Type B pancreatic cell (in vitro differentiated cells): ENCODE measurements around the gene CILP2. TPM values are rescaled to one million over a fixed set of nuclear protein-coding genes. Genes with fewer than 3 reads are reported as not detected.

Experiments used
- DNase-seq: peaks from one replicate; pipeline ENCODE4 v3.0.0; 2021; ENCODE audit warnings: mixed read lengths; ENCODE audit not compliant: unreplicated experiment; ENCODE audit errors: extremely low spot score
- H3K27ac Mint-ChIP-seq: 2 replicates; pipeline ENCODE4 v1.8.0; 2021; ENCODE audit warnings: mild to moderate bottlenecking, mixed read lengths
- H3K27me3 Mint-ChIP-seq: 2 replicates; pipeline ENCODE4 v1.8.0; 2021; ENCODE audit warnings: mixed read lengths
- H3K36me3 Mint-ChIP-seq: 2 replicates; pipeline ENCODE4 v1.8.0; 2021; ENCODE audit warnings: mixed read lengths
- H3K4me1 Mint-ChIP-seq: one replicate; pipeline ENCODE4 v1.8.0; 2021; ENCODE audit warnings: mixed read lengths; ENCODE audit not compliant: unreplicated experiment
- H3K4me3 Mint-ChIP-seq: 2 replicates; pipeline ENCODE4 v1.8.0; 2021; ENCODE audit warnings: mild to moderate bottlenecking, mixed read lengths
- H3K9me3 Mint-ChIP-seq: 2 replicates; pipeline ENCODE4 v1.8.0; 2021; ENCODE audit warnings: mixed read lengths
- total RNA-seq: library from RNA; stranded (reverse); gene quantifications from 2 replicates; pipeline ENCODE4 v1.2.1, GENCODE V29; 2021; ENCODE audit warnings: low replicate concordance
- TF ChIP-seq, protein P1 (sequence below): fragments of 200-600 bp; sonication (generic); conservative IDR thresholded peaks from 2 replicates; pipeline ENCODE4 v1.5.0; 2021; ENCODE audit warnings: antibody characterized with exemption, mild to moderate bottlenecking

The CILP2 gene
- total RNA-seq, 1 donor from 2014 or later, result 3.2 TPM

DNA sequence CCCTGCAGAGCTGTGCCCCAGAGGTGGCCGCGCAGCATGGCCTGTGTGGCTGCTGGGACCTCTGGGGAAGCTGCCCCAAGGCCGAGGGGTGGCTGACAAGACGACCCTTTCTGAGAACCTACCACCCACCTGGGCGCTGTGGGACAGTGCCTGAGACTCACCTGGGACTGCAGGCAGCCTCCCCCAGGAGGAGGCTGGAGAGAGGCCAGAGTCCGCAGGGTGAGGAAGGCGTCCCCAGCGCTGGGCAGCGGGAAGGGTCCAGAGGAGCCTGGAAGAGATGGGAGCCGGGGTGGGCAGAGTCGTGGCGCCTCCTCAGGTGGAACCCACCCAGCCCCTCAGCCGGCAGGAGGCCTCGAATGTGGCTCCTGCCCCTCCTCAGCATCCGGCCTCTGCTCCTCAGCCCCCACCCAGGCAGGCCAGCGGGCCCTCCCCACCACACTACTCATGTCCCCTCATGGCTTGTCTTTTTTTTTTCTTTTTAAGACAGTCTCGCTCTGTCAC, 25.3 kb downstream of the CILP2 start:
- DNase-seq, result no peak
- Mint-ChIP-seq H3K9me3 (no peaks in the 10 kb centered on the region), H3K27ac (no peak overlapping the region), H3K36me3 (peaks cover 5% of the 10 kb centered on the region), H3K4me3 (no peak overlapping the region), H3K4me1 (no peaks in the 10 kb centered on the region), H3K27me3 (no peaks in the 10 kb centered on the region)
- TF ChIP-seq, protein P1, sequence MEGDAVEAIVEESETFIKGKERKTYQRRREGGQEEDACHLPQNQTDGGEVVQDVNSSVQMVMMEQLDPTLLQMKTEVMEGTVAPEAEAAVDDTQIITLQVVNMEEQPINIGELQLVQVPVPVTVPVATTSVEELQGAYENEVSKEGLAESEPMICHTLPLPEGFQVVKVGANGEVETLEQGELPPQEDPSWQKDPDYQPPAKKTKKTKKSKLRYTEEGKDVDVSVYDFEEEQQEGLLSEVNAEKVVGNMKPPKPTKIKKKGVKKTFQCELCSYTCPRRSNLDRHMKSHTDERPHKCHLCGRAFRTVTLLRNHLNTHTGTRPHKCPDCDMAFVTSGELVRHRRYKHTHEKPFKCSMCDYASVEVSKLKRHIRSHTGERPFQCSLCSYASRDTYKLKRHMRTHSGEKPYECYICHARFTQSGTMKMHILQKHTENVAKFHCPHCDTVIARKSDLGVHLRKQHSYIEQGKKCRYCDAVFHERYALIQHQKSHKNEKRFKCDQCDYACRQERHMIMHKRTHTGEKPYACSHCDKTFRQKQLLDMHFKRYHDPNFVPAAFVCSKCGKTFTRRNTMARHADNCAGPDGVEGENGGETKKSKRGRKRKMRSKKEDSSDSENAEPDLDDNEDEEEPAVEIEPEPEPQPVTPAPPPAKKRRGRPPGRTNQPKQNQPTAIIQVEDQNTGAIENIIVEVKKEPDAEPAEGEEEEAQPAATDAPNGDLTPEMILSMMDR, result no peak

DNA sequence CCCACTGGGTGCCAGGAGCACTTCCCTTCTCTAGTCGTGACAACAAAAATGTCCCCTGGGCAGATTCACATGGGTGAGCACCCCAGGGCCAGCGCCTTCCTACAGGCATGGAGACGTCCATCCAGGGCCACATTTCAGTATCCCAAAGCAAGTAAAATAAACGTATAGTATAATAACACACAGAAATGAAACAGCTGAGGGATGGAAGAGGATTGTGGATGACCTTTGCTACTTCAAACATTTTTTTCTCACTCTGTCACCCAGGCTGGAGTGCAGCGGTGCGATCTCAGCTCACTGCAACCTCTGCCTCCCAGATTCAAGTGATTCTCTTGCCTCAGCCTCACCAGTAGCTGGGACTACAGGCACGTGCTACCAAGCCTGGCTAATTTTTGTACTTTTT, 28.2 kb downstream of the CILP2 start:
- no peak for DNase-seq
- H3K4me3 Mint-ChIP-seq, result no peak overlapping the region
- no peaks in the 10 kb centered on the region for H3K9me3 Mint-ChIP-seq
- H3K27ac Mint-ChIP-seq, result no peak overlapping the region
- no peaks in the 10 kb centered on the region for H3K4me1 Mint-ChIP-seq
- TF ChIP-seq, protein P1, result no peak
- peaks cover 14% of the 10 kb centered on the region for H3K36me3 Mint-ChIP-seq
- H3K27me3 Mint-ChIP-seq, result no peaks in the 10 kb centered on the region

DNA sequence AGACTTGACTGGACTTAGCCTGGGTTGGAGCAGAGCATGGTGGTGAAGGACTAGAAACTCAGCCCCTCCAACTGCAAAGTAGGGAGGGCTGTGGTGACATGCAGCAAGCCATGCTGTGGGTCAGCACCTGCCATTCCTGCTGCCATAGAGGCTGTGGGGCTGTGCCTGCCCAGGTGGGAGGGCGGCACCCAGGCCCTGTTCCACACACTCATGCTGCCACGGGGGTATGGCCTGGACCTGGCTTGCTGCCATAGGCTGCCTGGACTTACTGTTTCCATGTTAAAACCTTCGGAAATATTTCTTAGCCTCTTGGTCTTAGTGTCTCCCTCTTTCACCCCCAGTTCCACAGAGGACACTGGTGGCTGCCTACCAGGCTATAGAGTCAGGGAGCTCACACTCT, 29.3 kb downstream of the CILP2 start:
- H3K27ac Mint-ChIP-seq, result no peak overlapping the region
- no peaks in the 10 kb centered on the region for H3K9me3 Mint-ChIP-seq
- H3K36me3 Mint-ChIP-seq, result peaks cover 14% of the 10 kb centered on the region
- H3K4me1 Mint-ChIP-seq, result no peaks in the 10 kb centered on the region
- TF ChIP-seq, protein P1, result no peak
- no peaks in the 10 kb centered on the region for H3K27me3 Mint-ChIP-seq
- no peak for DNase-seq
- H3K4me3 Mint-ChIP-seq, result no peak overlapping the region

DNA sequence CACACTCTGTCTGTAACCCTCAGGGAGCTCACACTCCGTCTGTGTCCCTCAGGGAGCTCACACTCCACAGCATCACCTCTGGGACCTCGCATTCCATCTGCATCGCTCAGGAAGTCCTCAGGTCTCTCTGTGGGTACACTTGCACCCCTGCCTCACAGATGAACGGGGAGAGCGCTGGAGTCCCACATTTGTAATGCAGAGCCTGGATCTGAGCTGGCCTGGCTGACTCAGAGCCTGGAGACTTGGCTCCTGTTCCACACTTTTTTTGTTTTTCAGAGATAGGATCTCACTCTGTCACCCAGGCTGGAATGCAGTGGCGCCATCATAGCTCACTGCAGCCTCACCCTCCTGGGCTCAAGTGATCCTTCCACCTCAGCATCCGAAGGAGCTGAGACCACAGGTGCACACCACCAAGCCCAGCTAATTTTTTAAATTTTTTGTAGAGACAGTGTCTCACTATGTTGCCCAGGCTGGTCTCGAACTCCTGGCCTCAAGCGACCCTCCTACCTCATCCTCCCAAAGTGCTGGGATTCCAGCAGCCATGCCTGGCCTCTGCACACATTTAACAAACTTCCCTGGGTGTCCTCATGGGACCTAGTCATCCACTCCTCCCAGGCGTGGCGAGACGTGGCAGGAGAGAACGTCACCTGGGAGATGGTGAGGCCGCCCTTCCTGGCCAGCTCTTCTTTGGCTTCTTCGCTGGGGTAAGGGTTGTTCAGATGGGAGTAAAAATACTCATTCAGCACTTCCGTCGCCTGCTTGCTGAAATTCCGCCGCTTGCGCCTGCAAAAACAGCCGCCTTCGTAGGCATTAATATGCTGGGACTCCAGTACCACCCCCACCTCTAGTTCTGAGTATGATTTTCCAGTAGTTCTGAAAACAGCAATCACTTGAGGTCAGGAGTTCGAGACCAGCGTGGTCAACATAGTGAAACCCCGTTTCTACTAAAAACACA, 31.0 kb downstream of the CILP2 start:
- H3K27me3 Mint-ChIP-seq, result no peaks in the 10 kb centered on the region
- H3K4me3 Mint-ChIP-seq, result no peak overlapping the region
- peaks cover 14% of the 10 kb centered on the region for H3K36me3 Mint-ChIP-seq
- no peaks in the 10 kb centered on the region for H3K9me3 Mint-ChIP-seq
- TF ChIP-seq, protein P1, result no peak
- H3K27ac Mint-ChIP-seq, result no peak overlapping the region
- no peak for DNase-seq
- H3K4me1 Mint-ChIP-seq, result no peaks in the 10 kb centered on the region

DNA sequence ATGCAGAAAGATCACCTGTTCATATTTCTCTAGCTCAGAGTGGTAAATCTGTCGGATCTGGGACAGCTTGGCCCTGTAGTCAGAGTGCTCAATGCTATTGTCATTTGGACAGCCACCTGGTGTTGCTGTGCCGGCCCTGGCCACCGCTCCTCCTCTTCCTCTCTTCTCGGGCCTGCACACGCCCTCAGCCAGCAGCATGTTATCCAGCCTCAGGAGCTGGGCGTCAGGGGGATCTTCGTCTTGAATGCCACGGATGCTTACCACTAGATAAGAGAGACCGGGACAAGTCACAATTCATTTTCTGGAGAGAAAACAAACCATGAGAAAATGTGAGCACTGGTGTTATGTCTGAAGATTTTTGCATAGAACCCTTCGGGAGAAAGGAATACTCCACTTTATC, 32.5 kb downstream of the CILP2 start:
- TF ChIP-seq, protein P1, result no peak
- Mint-ChIP-seq H3K27me3 (no peaks in the 10 kb centered on the region), H3K27ac (no peak overlapping the region), H3K36me3 (peaks cover 9% of the 10 kb centered on the region), H3K9me3 (no peaks in the 10 kb centered on the region), H3K4me3 (no peak overlapping the region), H3K4me1 (no peaks in the 10 kb centered on the region)
- DNase-seq, result no peak
